ENCODE measurements around the gene CRTAP.

- TF ChIP-seq CTCF (conservative IDR thresholded peaks at IDR 0.05; ENCODE audit: low read length) (peak; percentile 64), EZH2phosphoT487 (IDR thresholded peaks at IDR 0.05; ENCODE audit: borderline replicate concordance) (no peak)
Observed at GRCh38 chr3:33064929-33065328, 48.9 kb upstream of the CRTAP start.
